Breast epithelium (tissue), 3 donors: ENCODE data around the gene ZNF516.

Source experiments
- CTCF ChIP-seq, 3 donors: fragments of 450-650 bp; IDR thresholded peaks; one replicate each; pipeline ENCODE4 v1.5.1; 2016 to 2017; ENCODE audit warnings: antibody characterized with exemption in 3 of 3, mild to moderate bottlenecking in 3 of 3, moderate library complexity in 3 of 3
- POLR2A ChIP-seq: fragments of 450-650 bp; IDR thresholded peaks from one replicate; pipeline ENCODE4 v1.6.1; 2016; ENCODE audit warnings: antibody characterized with exemption, mild to moderate bottlenecking, moderate library complexity

DNA sequence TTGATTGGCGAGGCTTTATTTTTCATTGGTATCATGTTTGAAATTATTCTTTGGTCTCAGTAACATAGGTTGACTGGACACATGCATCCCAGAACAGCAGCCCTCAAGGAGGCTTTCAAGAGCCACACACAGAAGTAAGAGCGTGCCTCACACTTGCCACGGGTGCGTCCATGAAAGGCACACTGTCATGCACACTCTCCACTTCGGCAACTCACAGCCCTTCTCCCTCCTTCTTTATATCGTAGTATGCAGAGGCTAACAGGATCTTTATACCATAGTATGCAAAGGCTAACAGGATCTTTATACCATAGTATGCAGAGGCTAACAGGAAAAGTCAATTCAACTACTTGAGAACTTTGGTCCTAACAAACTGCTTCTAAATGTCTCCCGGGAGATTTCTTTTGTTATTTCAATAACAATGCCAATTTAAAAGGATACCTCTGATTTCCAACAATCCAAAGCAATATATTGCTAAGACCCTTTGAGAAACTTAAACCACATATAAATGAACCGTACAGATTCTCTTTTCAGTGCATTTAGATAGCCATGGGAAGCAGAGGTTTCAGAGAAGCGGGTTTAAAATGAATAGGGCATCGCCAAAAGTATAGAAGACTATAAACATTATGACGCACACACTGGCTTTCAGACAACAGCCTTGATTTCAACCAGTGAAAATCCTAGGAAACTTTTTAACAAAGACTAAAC, 26.5 kb upstream of the ZNF516 start:
- no peak for TF ChIP-seq CTCF (IDR thresholded peaks at IDR 0.05)
- no peak for TF ChIP-seq POLR2A
